Midbrain (tissue), 1 donor: Measurements from ENCODE around the gene ARHGAP22.
A peak's percentile ranks its signal among the peaks of the same experiment; 100 is the strongest.

Experiments used
- DNase-seq: peaks from one replicate; lab custom pipeline; 2025; lab: John Stamatoyannopoulos, UW

The ARHGAP22 gene

GRCh38 chr10:48463318-48464003 is 141.4 kb downstream of the ARHGAP22 start:
- peak; percentile 8 for DNase-seq

GRCh38 chr10:48462482-48463020 is 142.3 kb downstream of the ARHGAP22 start:
- no peak for DNase-seq

- DNase-seq = no peak
Measured at GRCh38 chr10:48461623-48462481, 143.0 kb downstream of the ARHGAP22 start.

GRCh38 chr10:48460182-48460581 is 144.7 kb downstream of the ARHGAP22 start:
- DNase-seq = no peak

- DNase-seq = no peak
Measured at GRCh38 chr10:48459270-48460150, 145.4 kb downstream of the ARHGAP22 start.

GRCh38 chr10:48458662-48459048 is 146.2 kb downstream of the ARHGAP22 start:
- no peak for DNase-seq

GRCh38 chr10:48457949-48458661 is 146.8 kb downstream of the ARHGAP22 start:
- DNase-seq = no peak

- no peak for DNase-seq
Measured at GRCh38 chr10:48456808-48457761, 147.8 kb downstream of the ARHGAP22 start.

GRCh38 chr10:48456361-48456804 is 148.5 kb downstream of the ARHGAP22 start:
- peak; percentile 17 for DNase-seq

GRCh38 chr10:48455392-48456151 is 149.3 kb downstream of the ARHGAP22 start:
- no peak for DNase-seq

- no peak for DNase-seq
Measured at GRCh38 chr10:48455055-48455391, 149.8 kb downstream of the ARHGAP22 start.

GRCh38 chr10:48454302-48455054 is 150.4 kb downstream of the ARHGAP22 start:
- DNase-seq = no peak

- no peak for DNase-seq
Measured at GRCh38 chr10:48453451-48454301, 151.2 kb downstream of the ARHGAP22 start.

GRCh38 chr10:48452879-48453412 is 151.9 kb downstream of the ARHGAP22 start:
- DNase-seq = no peak

GRCh38 chr10:48451969-48452878 is 152.6 kb downstream of the ARHGAP22 start:
- DNase-seq = no peak

- no peak for DNase-seq
Measured at GRCh38 chr10:48450741-48451466, 154.0 kb downstream of the ARHGAP22 start.
